ENCODE data around the gene PRXL2C. TPM values are rescaled to one million over a fixed set of nuclear protein-coding genes. Genes with fewer than 3 reads are reported as not detected.
A peak's percentile ranks its signal among the peaks of the same experiment; 100 is the strongest.

PRXL2C gene
- total and polyA plus RNA-seq, 2 experiments from 2014 or later, result 13.7 to 23.6 TPM

DNA sequence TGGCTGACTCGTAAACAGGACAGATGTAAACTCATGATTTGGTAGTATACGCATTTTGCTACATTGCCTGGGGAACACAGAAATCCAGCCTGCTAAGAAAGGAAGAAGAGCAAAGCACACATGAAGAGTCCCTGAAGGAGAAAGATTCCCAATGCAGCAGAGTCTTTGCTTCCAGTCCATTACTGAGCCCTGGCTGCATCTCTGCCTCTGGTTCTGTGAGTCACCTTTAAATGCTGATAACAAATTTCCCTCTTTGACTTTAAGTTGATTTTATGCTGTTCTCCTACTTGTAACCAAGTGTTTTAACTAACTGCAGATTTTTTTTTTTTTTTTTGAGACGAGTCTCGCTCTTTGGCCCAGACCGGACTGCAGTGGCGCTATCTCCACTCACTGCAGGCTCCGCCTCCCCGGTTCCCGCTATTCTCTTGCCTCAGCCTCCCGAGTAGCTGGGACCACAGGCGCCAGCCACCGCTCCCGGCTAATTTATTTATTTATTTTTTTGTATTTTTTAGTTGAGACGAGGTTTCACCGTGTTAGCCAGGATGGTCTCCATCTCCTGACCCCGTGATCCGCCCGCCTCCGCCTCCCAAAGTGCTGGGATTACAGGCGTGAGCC, 8.5 kb upstream of the PRXL2C start:
- H3K9me3 ChIP-seq (ENCODE audit: low read depth), result no peaks in the 10 kb centered on the region
- H3K9me2 ChIP-seq (ENCODE audit: insufficient read depth), result no peaks in the 10 kb centered on the region
- DNase-seq, result no peak
- no peaks in the 10 kb centered on the region for H3K79me2 ChIP-seq (ENCODE audit: insufficient read depth)
- no peaks in the 10 kb centered on the region for H4K20me1 ChIP-seq (ENCODE audit: insufficient read depth)
- WGBS, 2 experiments (ENCODE audit: low coverage in 1 of 2, low lambda C conversion rate in 2 of 2, missing lambda C conversion rate in 2 of 2), result 91 to 95% methylated on average over 20 of the region's 20 CpGs
- H3K4me2 ChIP-seq (ENCODE audit: unreplicated experiment), result no peak overlapping the region
- no peak overlapping the region for H3K27ac ChIP-seq
- H3K4me1 ChIP-seq (ENCODE audit: insufficient read depth), result no peaks in the 10 kb centered on the region
- H3F3A ChIP-seq (ENCODE audit: insufficient read depth), result no peaks in the 10 kb centered on the region
- H3K4me3 ChIP-seq, result no peak overlapping the region
- no peak overlapping the region for H3K9ac ChIP-seq
- no peaks in the 10 kb centered on the region for H3K27me3 ChIP-seq (replicated peaks; ENCODE audit: insufficient read depth)
- H3K36me3 ChIP-seq (ENCODE audit: low read depth), result no peaks in the 10 kb centered on the region
- in situ Hi-C loops (cut with MboI), result no loop called here
- no peak overlapping the region for H2AFZ ChIP-seq
- no peak for TF ChIP-seq EZH2 (IDR thresholded peaks at IDR 0.05; ENCODE audit: insufficient read depth, poor library complexity, severe bottlenecking)
- TF ChIP-seq EZH2phosphoT487 (IDR thresholded peaks at IDR 0.05; ENCODE audit: insufficient read depth, low read depth), result no peak

DNA sequence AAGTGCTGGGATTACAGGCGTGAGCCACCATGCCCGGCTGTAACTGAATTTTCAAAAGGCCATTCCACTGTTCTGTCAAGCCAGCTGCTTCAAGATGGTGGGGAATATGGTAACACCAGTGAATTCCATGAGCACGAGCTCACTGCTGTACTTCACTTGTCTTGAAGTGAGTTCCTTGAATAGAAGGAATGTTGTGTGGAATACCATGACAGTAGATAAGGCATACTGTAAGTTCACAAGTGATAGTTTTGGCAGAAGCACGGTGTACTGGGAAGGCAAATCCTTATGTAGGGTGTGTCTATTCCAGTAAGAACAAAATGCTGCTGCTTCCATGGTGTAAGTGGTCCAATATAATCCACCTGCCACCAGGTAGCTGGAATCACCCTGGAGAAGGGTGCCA, 6.6 kb upstream of the PRXL2C start:
- Histone ChIP-seq H3K27ac (no peak overlapping the region), H3F3A (ENCODE audit: insufficient read depth) (peaks cover 1% of the 10 kb centered on the region; the same call in 1 of the 2 replicates), H3K79me2 (ENCODE audit: insufficient read depth) (no peaks in the 10 kb centered on the region), H4K20me1 (ENCODE audit: insufficient read depth) (no peaks in the 10 kb centered on the region), H3K4me3 (no peak overlapping the region), H3K9me3 (ENCODE audit: low read depth) (no peaks in the 10 kb centered on the region), H3K27me3 (replicated peaks; ENCODE audit: insufficient read depth) (no peaks in the 10 kb centered on the region), H3K4me1 (ENCODE audit: insufficient read depth) (no peaks in the 10 kb centered on the region), H3K9me2 (ENCODE audit: insufficient read depth) (no peaks in the 10 kb centered on the region), H2AFZ (no peak overlapping the region), H3K9ac (no peak overlapping the region), H3K4me2 (ENCODE audit: unreplicated experiment) (no peak overlapping the region), H3K36me3 (ENCODE audit: low read depth) (no peaks in the 10 kb centered on the region)
- TF ChIP-seq EZH2 (IDR thresholded peaks at IDR 0.05; ENCODE audit: insufficient read depth, poor library complexity, severe bottlenecking), result no peak
- TF ChIP-seq EZH2phosphoT487 (IDR thresholded peaks at IDR 0.05; ENCODE audit: insufficient read depth, low read depth), result no peak
- 86 to 93% methylated on average over 4 of the region's 4 CpGs for WGBS, 2 experiments (ENCODE audit: low coverage in 1 of 2, low lambda C conversion rate in 2 of 2, missing lambda C conversion rate in 2 of 2)
- in situ Hi-C loops (cut with MboI), result no loop called here
- peak; percentile 10 for DNase-seq

- no peak overlapping the region for H3K4me3 ChIP-seq
- no peaks in the 10 kb centered on the region for H3K27me3 ChIP-seq (replicated peaks; ENCODE audit: insufficient read depth)
- H3K4me1 ChIP-seq (ENCODE audit: insufficient read depth), result no peaks in the 10 kb centered on the region; the same call in 1 of the 2 replicates
- in situ Hi-C loops (cut with MboI), result no loop called here
- no peak overlapping the region for H3K9ac ChIP-seq
- no peak overlapping the region for H3K27ac ChIP-seq
- WGBS, 2 experiments (ENCODE audit: low coverage in 1 of 2, low lambda C conversion rate in 2 of 2, missing lambda C conversion rate in 2 of 2), result 84 to 90% methylated on average over 3 to 7 of the region's 7 CpGs
- peaks cover 6% of the 10 kb centered on the region; the same call in 1 of the 2 replicates for H3F3A ChIP-seq (ENCODE audit: insufficient read depth)
- no peaks in the 10 kb centered on the region for H4K20me1 ChIP-seq (ENCODE audit: insufficient read depth)
- no peaks in the 10 kb centered on the region for H3K9me2 ChIP-seq (ENCODE audit: insufficient read depth)
- no peak overlapping the region for H2AFZ ChIP-seq
- H3K4me2 ChIP-seq (ENCODE audit: unreplicated experiment), result no peak overlapping the region
- DNase-seq, result no peak
- no peaks in the 10 kb centered on the region for H3K9me3 ChIP-seq (ENCODE audit: low read depth)
- TF ChIP-seq EZH2 (IDR thresholded peaks at IDR 0.05; ENCODE audit: insufficient read depth, poor library complexity, severe bottlenecking), result no peak
- no peaks in the 10 kb centered on the region for H3K79me2 ChIP-seq (ENCODE audit: insufficient read depth)
- H3K36me3 ChIP-seq (ENCODE audit: low read depth), result no peaks in the 10 kb centered on the region
Measured at GRCh38 chr9:96660692-96661248, 5.7 kb upstream of the PRXL2C start.

DNA sequence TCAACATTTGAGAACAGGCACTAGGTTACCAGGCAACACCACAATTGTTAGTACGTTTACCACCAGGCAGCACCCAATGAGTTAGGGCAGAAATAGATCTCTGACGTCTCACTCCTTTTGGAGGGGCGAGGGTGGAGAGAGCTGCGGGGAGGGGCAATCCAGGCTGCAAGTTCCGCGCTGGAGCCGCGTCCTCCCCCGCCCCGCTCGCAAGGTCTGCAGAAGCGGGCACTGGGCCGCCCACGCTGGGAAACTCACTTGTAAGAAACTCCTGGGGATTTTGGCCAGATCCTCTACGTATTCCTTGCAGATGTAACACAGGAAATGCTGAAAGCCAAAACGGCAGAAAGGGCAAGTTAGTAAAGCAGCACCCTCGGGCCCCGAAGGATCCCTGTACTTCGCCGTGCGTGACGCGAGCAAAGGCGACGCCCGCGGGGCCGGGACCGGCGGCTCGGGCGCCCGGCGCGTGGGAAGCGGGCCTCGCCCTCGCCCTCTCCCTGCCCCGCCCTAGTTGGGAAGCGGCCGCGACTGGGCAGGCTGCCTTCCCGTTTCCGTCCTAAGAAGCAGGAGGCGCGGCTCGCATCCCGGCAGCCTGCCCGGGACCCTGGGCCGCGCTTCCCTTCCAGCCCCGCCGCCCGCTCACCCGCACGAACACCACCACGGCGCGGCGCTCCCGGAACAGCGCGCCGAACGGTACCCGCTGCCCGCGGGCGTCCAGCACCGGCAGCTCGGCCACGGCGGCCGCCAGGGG, 493 bp downstream of the PRXL2C start:
- Histone ChIP-seq H3K9me2 (ENCODE audit: insufficient read depth) (no peaks in the 10 kb centered on the region), H3K27me3 (replicated peaks; ENCODE audit: insufficient read depth) (no peaks in the 10 kb centered on the region), H3F3A (ENCODE audit: insufficient read depth) (peaks cover 33% of the 10 kb centered on the region), H3K4me1 (ENCODE audit: insufficient read depth) (peaks cover 25% of the 10 kb centered on the region), H3K79me2 (ENCODE audit: insufficient read depth) (no peaks in the 10 kb centered on the region), H3K36me3 (ENCODE audit: low read depth) (no peaks in the 10 kb centered on the region), H3K9ac (peak overlapping the region; percentile 91), H4K20me1 (ENCODE audit: insufficient read depth) (no peaks in the 10 kb centered on the region), H3K4me3 (peak overlapping the region; percentile 78), H3K4me2 (ENCODE audit: unreplicated experiment) (peak overlapping the region; percentile 77), H3K9me3 (ENCODE audit: low read depth) (no peaks in the 10 kb centered on the region), H2AFZ (peak overlapping the region; percentile 58), H3K27ac (peak overlapping the region; percentile 96)
- in situ Hi-C loops (cut with MboI), result no loop called here
- TF ChIP-seq EZH2phosphoT487 (IDR thresholded peaks at IDR 0.05; ENCODE audit: insufficient read depth, low read depth), result no peak
- no peak for TF ChIP-seq EZH2 (IDR thresholded peaks at IDR 0.05; ENCODE audit: insufficient read depth, poor library complexity, severe bottlenecking)
- whole genome bisulfite sequencing, 2 experiments (ENCODE audit: low coverage in 1 of 2, low lambda C conversion rate in 2 of 2, missing lambda C conversion rate in 2 of 2), result 1% methylated on average over 53 to 67 of the region's 74 CpGs
- DNase-seq, result peak; percentile 96

Data from GM23248 (cell line).